ENCODE measurements around the gene IKZF4.

GRCh38 chr12:55997535-55997859 lies 23.3 kb upstream of the IKZF4 start:
- TF ChIP-seq CTCF (conservative IDR thresholded peaks at IDR 0.05; ENCODE audit: low read depth, low read length): no peak
- no peak for TF ChIP-seq EZH2 (IDR thresholded peaks at IDR 0.05; ENCODE audit: low read length, unreplicated experiment)

Measured in PC-3 (cell line).